ENCODE results near the gene ZNF785.
"Not testable (repeated sequence)": the region's sequence is repeated elsewhere in the genome, so short reads cannot be mapped to it uniquely, and the experiment has no call there.

ZNF785 gene

GRCh38 chr16:30551781-30552180 lies 33.7 kb downstream of the ZNF785 start:
- TF ChIP-seq CTCF (IDR thresholded peaks at IDR 0.05; ENCODE audit: low read depth, low read length) = no peak
- no peak for DNase-seq (ENCODE audit: low read depth in 2 of 2)
- no peak overlapping the region for H3K4me3 ChIP-seq (replicated peaks in 1 of 2; ENCODE audit: low read depth in 2 of 2, low read length in 2 of 2)

GRCh38 chr16:30548416-30549253 lies 36.9 kb downstream of the ZNF785 start:
- DNase-seq (ENCODE audit: low read depth in 2 of 2) = no peak
- no peak for TF ChIP-seq CTCF (IDR thresholded peaks at IDR 0.05; ENCODE audit: low read depth, low read length)
- no peak overlapping the region for H3K4me3 ChIP-seq (replicated peaks in 1 of 2; ENCODE audit: low read depth in 2 of 2, low read length in 2 of 2)

GRCh38 chr16:30546115-30546514 lies 39.4 kb downstream of the ZNF785 start:
- TF ChIP-seq CTCF (IDR thresholded peaks at IDR 0.05; ENCODE audit: low read depth, low read length) = no peak
- no peak overlapping the region for H3K4me3 ChIP-seq (replicated peaks in 1 of 2; ENCODE audit: low read depth in 2 of 2, low read length in 2 of 2)
- DNase-seq (ENCODE audit: low read depth in 2 of 2) = no peak

GRCh38 chr16:30543067-30543466 lies 42.4 kb downstream of the ZNF785 start:
- TF ChIP-seq CTCF (IDR thresholded peaks at IDR 0.05; ENCODE audit: low read depth, low read length) = no peak
- DNase-seq (ENCODE audit: low read depth in 2 of 2) = no peak
- H3K4me3 ChIP-seq (replicated peaks in 1 of 2; ENCODE audit: low read depth in 2 of 2, low read length in 2 of 2) = no peak overlapping the region

GRCh38 chr16:30541502-30542329 lies 43.8 kb downstream of the ZNF785 start:
- no peak for TF ChIP-seq CTCF (IDR thresholded peaks at IDR 0.05; ENCODE audit: low read depth, low read length)
- no peak overlapping the region for H3K4me3 ChIP-seq (replicated peaks in 1 of 2; ENCODE audit: low read depth in 2 of 2, low read length in 2 of 2)
- DNase-seq (ENCODE audit: low read depth in 2 of 2) = peak; percentile 79

- DNase-seq (ENCODE audit: low read depth in 2 of 2); H3K4me3 ChIP-seq (replicated peaks in 1 of 2; ENCODE audit: low read depth in 2 of 2, low read length in 2 of 2): not testable (repeated sequence)
Measured at GRCh38 chr16:30540916-30541464, 44.5 kb downstream of the ZNF785 start.

GRCh38 chr16:30539986-30540526 lies 45.4 kb downstream of the ZNF785 start:
- not testable (repeated sequence) for H3K4me3 ChIP-seq (replicated peaks in 1 of 2; ENCODE audit: low read depth in 2 of 2, low read length in 2 of 2); DNase-seq (ENCODE audit: low read depth in 2 of 2)
